H1 (cell line): ENCODE measurements around the gene ENTPD5.

ENCODE experiments used
- BCL11A ChIP-seq, 2 experiments: IDR thresholded peaks; one replicate each; pipeline ENCODE4 v1.6.1; 2011; ENCODE audit warnings: low read depth in 2 of 2, low read length in 2 of 2, mild to moderate bottlenecking in 2 of 2
- CTBP2 ChIP-seq: IDR thresholded peaks from 2 replicates; pipeline ENCODE4 v1.7.0; 2011; ENCODE audit warnings: borderline replicate concordance, mild to moderate bottlenecking, moderate library complexity, mixed read lengths, low read length; ENCODE audit not compliant: insufficient read depth, insufficient read length
- EP300 ChIP-seq, 2 experiments: IDR thresholded peaks; 1 replicate in 1 of 2; 2 replicates in 1 of 2; pipeline ENCODE4 v1.6.1; 2011 to 2012; ENCODE audit warnings: low read depth in 2 of 2, low read length in 2 of 2, mild to moderate bottlenecking in 2 of 2, borderline replicate concordance in 1 of 2, inconsistent platforms in 1 of 2, moderate library complexity in 1 of 2
- EZH2 ChIP-seq: fragments of 200-600 bp; sonication (generic); IDR thresholded peaks from 2 replicates; pipeline ENCODE4 v1.7.1; 2012; ENCODE audit warnings: low read depth, mild to moderate bottlenecking, moderate library complexity, low read length, inconsistent platforms; ENCODE audit not compliant: severe bottlenecking
- JUN ChIP-seq: IDR thresholded peaks from 2 replicates; pipeline ENCODE4 v1.6.1; 2011; ENCODE audit warnings: low read depth, mild to moderate bottlenecking, improper control_type of control experiment, low read length
- MAFK ChIP-seq: IDR thresholded peaks from 2 replicates; pipeline ENCODE4 v1.6.1; 2012; ENCODE audit warnings: low read depth, mild to moderate bottlenecking, improper control_type of control experiment, low read length
- POLR2AphosphoS5 ChIP-seq: IDR thresholded peaks from 2 replicates; pipeline ENCODE4 v1.6.1; 2011; ENCODE audit warnings: low read depth, low read length
- RAD21 ChIP-seq, 2 experiments: IDR thresholded peaks in 1 of 2; conservative IDR thresholded peaks in 1 of 2; 2 replicates each; pipeline ENCODE4 v1.6.1; 2011; ENCODE audit warnings: low read depth in 2 of 2, low read length in 2 of 2, improper control_type of control experiment in 1 of 2, inconsistent platforms in 1 of 2, mild to moderate bottlenecking in 1 of 2, moderate library complexity in 1 of 2
- YY1 ChIP-seq: IDR thresholded peaks from 2 replicates; pipeline ENCODE4 v1.6.1; 2011; ENCODE audit warnings: low read depth, mild to moderate bottlenecking, low read length
- TF ChIP-seq, protein P1 (sequence below), 3 experiments: IDR thresholded peaks; 1 replicate in 2 of 3; 2 replicates in 1 of 3; pipeline versions ENCODE4 v1.5.1 to v1.6.1; 2011; ENCODE audit warnings: low read length in 3 of 3, mild to moderate bottlenecking in 3 of 3, inconsistent platforms in 2 of 3, low read depth in 1 of 3, moderate library complexity in 1 of 3; ENCODE audit not compliant: insufficient read depth in 1 of 3; ENCODE audit errors: control extremely low read depth in 1 of 3

DNA sequence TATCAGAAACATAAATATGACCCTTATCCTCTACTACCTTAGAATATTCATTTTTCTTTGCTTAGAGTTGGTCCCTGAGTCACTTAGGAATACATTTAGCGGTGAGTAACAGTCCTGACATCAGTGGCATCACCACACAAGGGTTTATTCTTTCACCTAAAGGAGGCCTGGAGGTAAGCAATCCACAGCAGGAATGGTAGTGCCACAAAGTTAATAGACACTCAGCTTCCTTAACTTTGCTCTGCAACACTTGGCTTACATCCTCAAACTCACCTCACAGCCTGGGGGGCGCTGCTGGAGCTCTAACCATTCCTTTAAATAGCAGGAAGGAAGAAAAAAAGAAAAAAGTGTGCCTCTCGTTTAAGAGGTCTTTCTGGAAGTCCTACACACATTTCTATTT, 29.2 kb upstream of the ENTPD5 start:
- TF ChIP-seq, protein P1, sequence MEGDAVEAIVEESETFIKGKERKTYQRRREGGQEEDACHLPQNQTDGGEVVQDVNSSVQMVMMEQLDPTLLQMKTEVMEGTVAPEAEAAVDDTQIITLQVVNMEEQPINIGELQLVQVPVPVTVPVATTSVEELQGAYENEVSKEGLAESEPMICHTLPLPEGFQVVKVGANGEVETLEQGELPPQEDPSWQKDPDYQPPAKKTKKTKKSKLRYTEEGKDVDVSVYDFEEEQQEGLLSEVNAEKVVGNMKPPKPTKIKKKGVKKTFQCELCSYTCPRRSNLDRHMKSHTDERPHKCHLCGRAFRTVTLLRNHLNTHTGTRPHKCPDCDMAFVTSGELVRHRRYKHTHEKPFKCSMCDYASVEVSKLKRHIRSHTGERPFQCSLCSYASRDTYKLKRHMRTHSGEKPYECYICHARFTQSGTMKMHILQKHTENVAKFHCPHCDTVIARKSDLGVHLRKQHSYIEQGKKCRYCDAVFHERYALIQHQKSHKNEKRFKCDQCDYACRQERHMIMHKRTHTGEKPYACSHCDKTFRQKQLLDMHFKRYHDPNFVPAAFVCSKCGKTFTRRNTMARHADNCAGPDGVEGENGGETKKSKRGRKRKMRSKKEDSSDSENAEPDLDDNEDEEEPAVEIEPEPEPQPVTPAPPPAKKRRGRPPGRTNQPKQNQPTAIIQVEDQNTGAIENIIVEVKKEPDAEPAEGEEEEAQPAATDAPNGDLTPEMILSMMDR (IDR thresholded peaks at IDR 0.05; ENCODE audit: control extremely low read depth in 1 of 3, insufficient read depth in 1 of 3, low read depth in 1 of 3, low read length in 3 of 3), result peak; percentile 22 to 53 (median 27); a peak in 3 of 4 replicates
- no peak for TF ChIP-seq BCL11A (IDR thresholded peaks at IDR 0.05; ENCODE audit: low read depth in 2 of 2, low read length in 2 of 2)
- no peak for TF ChIP-seq EZH2
- no peak for TF ChIP-seq JUN
- no peak for TF ChIP-seq MAFK
- no peak for TF ChIP-seq POLR2AphosphoS5
- TF ChIP-seq YY1, result no peak
- TF ChIP-seq CTBP2, result no peak
- no peak for TF ChIP-seq EP300 (IDR thresholded peaks at IDR 0.05; ENCODE audit: borderline replicate concordance in 1 of 2, low read depth in 2 of 2, low read length in 2 of 2)
- peak; percentile 14 to 27; a peak in 2 of 4 replicates for TF ChIP-seq RAD21 (IDR thresholded peaks at IDR 0.05 in 1 of 2, conservative IDR thresholded peaks at IDR 0.05 in 1 of 2; ENCODE audit: low read depth in 2 of 2, low read length in 2 of 2)
